Measurements from ENCODE around the gene MAVS. TPM values are rescaled to one million over a fixed set of nuclear protein-coding genes. Genes with fewer than 3 reads are reported as not detected.

Gene MAVS
- total RNA-seq, 1 experiment from 2014 or later = 24.2 TPM

GRCh38 chr20:3812975-3813847 lies 33.4 kb upstream of the MAVS start:
- Histone ChIP-seq H4K5ac (ENCODE audit: insufficient read length, low read depth, low read length) (no peak overlapping the region), H3T11ph (ENCODE audit: low read length) (no peak overlapping the region), H2BK120ac (ENCODE audit: low read depth, low read length, poor library complexity, severe bottlenecking) (no peak overlapping the region), H4K20me1 (ENCODE audit: control insufficient read depth, insufficient read depth, insufficient read length) (no peaks in the 10 kb centered on the region), H3K23ac (ENCODE audit: insufficient read length, low read depth, low read length) (no peak overlapping the region), H3K23me2 (ENCODE audit: insufficient read length, low read depth, low read length, poor library complexity, severe bottlenecking) (no peaks in the 10 kb centered on the region), H4K8ac (replicated peaks; ENCODE audit: insufficient read length, low read depth, low read length) (no peak overlapping the region), H2BK12ac (ENCODE audit: insufficient read length, low read depth, low read length) (no peak overlapping the region), H3K27me3 (ENCODE audit: insufficient read depth, low read length) (no peaks in the 10 kb centered on the region), H2BK15ac (ENCODE audit: low read depth, low read length) (no peak overlapping the region), H3K4ac (ENCODE audit: low read depth, low read length) (no peak overlapping the region), H3K4me1 (ENCODE audit: insufficient read depth, low read length) (no peaks in the 10 kb centered on the region; the same call in 1 of the 2 replicates), H4K91ac (ENCODE audit: insufficient read length, low read depth, low read length) (no peak overlapping the region), H2AFZ (ENCODE audit: low read length) (no peak overlapping the region), H3K79me1 (ENCODE audit: insufficient read depth, low read depth, low read length, poor library complexity, severe bottlenecking) (no peaks in the 10 kb centered on the region), H3K9me3 (ENCODE audit: control insufficient read depth, low read depth, low read length) (no peaks in the 10 kb centered on the region), H3K27ac (ENCODE audit: insufficient read length, low read depth, low read length) (no peak overlapping the region), H2BK20ac (ENCODE audit: low read depth, low read length, poor library complexity, severe bottlenecking) (no peak overlapping the region), H2AK5ac (ENCODE audit: insufficient read length, low read length) (no peak overlapping the region), H2BK5ac (ENCODE audit: insufficient read length, low read length) (no peak overlapping the region), H3K18ac (ENCODE audit: insufficient read length, low read depth, low read length) (no peak overlapping the region), H3K79me2 (ENCODE audit: insufficient read depth, low read length) (no peaks in the 10 kb centered on the region), H3K56ac (ENCODE audit: insufficient read length, low read depth, low read length) (no peak overlapping the region), H3K9ac (ENCODE audit: extremely low read depth, insufficient read length, low read length) (no peak overlapping the region), H3K14ac (ENCODE audit: insufficient read depth, low read length) (no peak overlapping the region), H3K4me2 (ENCODE audit: insufficient read depth, insufficient read length, low read length) (no peak overlapping the region)
- peaks cover 8% of the 10 kb centered on the region for H3K27me3 Mint-ChIP-seq (ENCODE audit: low read depth)
- H3K4me1 Mint-ChIP-seq = peaks cover 13 to 21% of the 10 kb centered on the region in 2 experiments
- H3K27ac Mint-ChIP-seq = no peak overlapping the region
- no peaks in the 10 kb centered on the region for H3K9me3 Mint-ChIP-seq
- TF ChIP-seq, protein P1, sequence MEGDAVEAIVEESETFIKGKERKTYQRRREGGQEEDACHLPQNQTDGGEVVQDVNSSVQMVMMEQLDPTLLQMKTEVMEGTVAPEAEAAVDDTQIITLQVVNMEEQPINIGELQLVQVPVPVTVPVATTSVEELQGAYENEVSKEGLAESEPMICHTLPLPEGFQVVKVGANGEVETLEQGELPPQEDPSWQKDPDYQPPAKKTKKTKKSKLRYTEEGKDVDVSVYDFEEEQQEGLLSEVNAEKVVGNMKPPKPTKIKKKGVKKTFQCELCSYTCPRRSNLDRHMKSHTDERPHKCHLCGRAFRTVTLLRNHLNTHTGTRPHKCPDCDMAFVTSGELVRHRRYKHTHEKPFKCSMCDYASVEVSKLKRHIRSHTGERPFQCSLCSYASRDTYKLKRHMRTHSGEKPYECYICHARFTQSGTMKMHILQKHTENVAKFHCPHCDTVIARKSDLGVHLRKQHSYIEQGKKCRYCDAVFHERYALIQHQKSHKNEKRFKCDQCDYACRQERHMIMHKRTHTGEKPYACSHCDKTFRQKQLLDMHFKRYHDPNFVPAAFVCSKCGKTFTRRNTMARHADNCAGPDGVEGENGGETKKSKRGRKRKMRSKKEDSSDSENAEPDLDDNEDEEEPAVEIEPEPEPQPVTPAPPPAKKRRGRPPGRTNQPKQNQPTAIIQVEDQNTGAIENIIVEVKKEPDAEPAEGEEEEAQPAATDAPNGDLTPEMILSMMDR (conservative IDR thresholded peaks at IDR 0.05) = no peak
- no peaks in the 10 kb centered on the region; a peak in 1 of 7 replicates for H3K36me3 Mint-ChIP-seq (ENCODE audit: insufficient read depth in 1 of 3, low read depth in 3 of 3)
- no CpG with 5 or more reads among the region's 8 CpGs for WGBS (ENCODE audit: extremely low coverage, insufficient read length, low lambda C conversion rate)
- no peak overlapping the region; a peak in 1 of 5 replicates for H3K4me3 Mint-ChIP-seq
- no peak for DNase-seq
